ENCODE data around the gene CD7. TPM values are rescaled to one million over a fixed set of nuclear protein-coding genes. Genes with fewer than 3 reads are reported as not detected.
A peak's percentile ranks its signal among the peaks of the same experiment; 100 is the strongest.

CD7 gene
- 0.62 TPM in 1 of 2 replicates, not detected in the other for total RNA-seq (ENCODE audit: low replicate concordance)

- no peak for DNase-seq (ENCODE audit: low spot score)
- H3K9me3 Mint-ChIP-seq: no peaks in the 10 kb centered on the region
- Histone ChIP-seq H3K9me3 (ENCODE audit: low read depth) (no peaks in the 10 kb centered on the region), H4K20me1 (ENCODE audit: low read depth) (no peaks in the 10 kb centered on the region), H3K9ac (no peak within 1 kb of the TSS), H3K36me3 (no peaks in the 10 kb centered on the region), H3K79me2 (ENCODE audit: low read depth) (no peaks in the 10 kb centered on the region), H3K4me2 (no peak within 1 kb of the TSS), H3K4me3 (no peak within 1 kb of the TSS), H3K4me1 (peaks cover 22% of the 10 kb centered on the region), H2AFZ (replicated peaks) (no peak within 1 kb of the TSS), H3F3A (ENCODE audit: low read depth) (peaks cover 28% of the 10 kb centered on the region), H3K27ac (no peak within 1 kb of the TSS), H3K27me3 (peaks cover 20% of the 10 kb centered on the region)
- no peaks in the 10 kb centered on the region for H3K36me3 Mint-ChIP-seq
- peaks cover 20% of the 10 kb centered on the region for H3K4me1 Mint-ChIP-seq
- no peak within 1 kb of the TSS for H3K4me3 Mint-ChIP-seq
- TF ChIP-seq EZH2phosphoT487 (IDR thresholded peaks at IDR 0.05) (no peak), CTCF (IDR thresholded peaks at IDR 0.05) (no peak), EZH2 (IDR thresholded peaks at IDR 0.05) (no peak)
- H3K27ac Mint-ChIP-seq: no peak within 1 kb of the TSS
- peaks cover 9% of the 10 kb centered on the region for H3K27me3 Mint-ChIP-seq (ENCODE audit: insufficient read depth, low read depth)
These were observed at the start of gene CD7 for GRCh38 chr17:82317394-82318168. TSS of gene CD7 (minus strand) at chr17:82317608. CDS start at chr17:82317495, 113 bp downstream.

DNA sequence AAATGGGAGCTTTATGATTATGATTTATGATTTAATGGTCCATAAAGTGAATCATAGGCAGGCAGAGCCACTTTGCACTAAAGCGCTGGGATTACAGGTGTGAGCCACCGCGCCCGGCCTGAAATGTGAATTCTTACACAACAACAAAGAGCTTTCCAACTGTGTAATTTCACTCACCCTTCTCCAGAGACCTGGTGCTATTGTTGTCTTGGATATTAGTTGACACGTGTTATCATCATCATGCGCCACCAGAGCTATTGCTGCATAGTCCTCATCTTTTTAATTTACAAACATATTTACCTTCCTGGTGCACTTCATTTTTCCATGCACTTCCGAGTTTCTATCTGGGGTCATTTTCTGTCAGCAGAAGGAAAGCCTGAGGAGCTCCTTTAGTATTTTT, 49.3 kb upstream of the CD7 start:
- Histone ChIP-seq H3K27me3 (peaks cover 27% of the 10 kb centered on the region), H3K4me2 (no peak overlapping the region), H3K4me3 (no peak overlapping the region), H3K9me3 (ENCODE audit: low read depth) (no peaks in the 10 kb centered on the region), H3K27ac (no peak overlapping the region), H3K36me3 (no peaks in the 10 kb centered on the region), H3F3A (ENCODE audit: low read depth) (peaks cover 20% of the 10 kb centered on the region), H4K20me1 (ENCODE audit: low read depth) (no peaks in the 10 kb centered on the region), H3K9ac (no peak overlapping the region), H2AFZ (replicated peaks) (no peak overlapping the region), H3K79me2 (ENCODE audit: low read depth) (no peaks in the 10 kb centered on the region), H3K4me1 (peaks cover 17% of the 10 kb centered on the region)
- Mint-ChIP-seq H3K27me3 (ENCODE audit: insufficient read depth, low read depth) (no peaks in the 10 kb centered on the region), H3K4me3 (no peak overlapping the region), H3K27ac (no peak overlapping the region), H3K36me3 (no peaks in the 10 kb centered on the region), H3K4me1 (peaks cover 38% of the 10 kb centered on the region), H3K9me3 (peaks cover 3% of the 10 kb centered on the region)
- TF ChIP-seq CTCF (IDR thresholded peaks at IDR 0.05): no peak
- no peak for TF ChIP-seq EZH2 (IDR thresholded peaks at IDR 0.05)
- no peak for TF ChIP-seq EZH2phosphoT487 (IDR thresholded peaks at IDR 0.05)
- DNase-seq (ENCODE audit: low spot score): no peak

GRCh38 chr17:82365606-82366295, 48.3 kb upstream of the CD7 start:
- H3K9me3 ChIP-seq (ENCODE audit: low read depth): no peaks in the 10 kb centered on the region
- peaks cover 14% of the 10 kb centered on the region for H3F3A ChIP-seq (ENCODE audit: low read depth)
- no peak overlapping the region for H3K27ac ChIP-seq
- H3K4me2 ChIP-seq: peak overlapping the region; percentile 28
- H3K79me2 ChIP-seq (ENCODE audit: low read depth): no peaks in the 10 kb centered on the region
- no peaks in the 10 kb centered on the region for H3K36me3 ChIP-seq
- H3K9ac ChIP-seq: no peak overlapping the region
- H3K4me3 ChIP-seq: no peak overlapping the region
- no peak for TF ChIP-seq EZH2phosphoT487 (IDR thresholded peaks at IDR 0.05)
- TF ChIP-seq EZH2 (IDR thresholded peaks at IDR 0.05): no peak
- no peak for TF ChIP-seq CTCF (IDR thresholded peaks at IDR 0.05)
- Mint-ChIP-seq H3K27me3 (ENCODE audit: insufficient read depth, low read depth) (no peaks in the 10 kb centered on the region), H3K4me3 (peak overlapping the region; percentile 48), H3K36me3 (no peaks in the 10 kb centered on the region), H3K9me3 (peaks cover 3% of the 10 kb centered on the region), H3K4me1 (peaks cover 35% of the 10 kb centered on the region), H3K27ac (peak overlapping the region; percentile 72)
- H2AFZ ChIP-seq (replicated peaks): no peak overlapping the region
- peaks cover 17% of the 10 kb centered on the region for H3K27me3 ChIP-seq
- no peaks in the 10 kb centered on the region for H4K20me1 ChIP-seq (ENCODE audit: low read depth)
- peaks cover 17% of the 10 kb centered on the region for H3K4me1 ChIP-seq
- DNase-seq (ENCODE audit: low spot score): no peak

Data from neural progenitor cell (in vitro differentiated cells).